Loucy (cell line): ENCODE measurements around the gene MYO18B.

Experiments used
- H2AFZ ChIP-seq: fragments of 200-600 bp; sonication (generic); 2 replicates; pipeline ENCODE4 v1.6.0; 2016; ENCODE audit warnings: antibody characterized with exemption, mild to moderate bottlenecking, low read length, moderate library complexity
- H3F3A ChIP-seq: fragments of 200-600 bp; 2 replicates; pipeline ENCODE4 v1.6.0; 2016; ENCODE audit warnings: antibody characterized with exemption, low read depth, mild to moderate bottlenecking
- H3K27me3 ChIP-seq: fragments of 200-600 bp; sonication (generic); 2 replicates; pipeline ENCODE4 v1.6.1; 2014; ENCODE audit warnings: low read length, mild to moderate bottlenecking; ENCODE audit not compliant: insufficient read depth, poor library complexity, severe bottlenecking
- H3K36me3 ChIP-seq: fragments of 200-600 bp; sonication (generic); 2 replicates; pipeline ENCODE4 v1.6.1; 2016; ENCODE audit warnings: low read length; ENCODE audit not compliant: insufficient read depth
- H3K4me1 ChIP-seq: fragments of 200-600 bp; sonication (generic); 2 replicates; pipeline ENCODE4 v1.5.1; 2014; ENCODE audit warnings: low read length, mild to moderate bottlenecking; ENCODE audit not compliant: insufficient read depth, poor library complexity, severe bottlenecking
- H3K4me2 ChIP-seq: fragments of 200-600 bp; sonication (generic); 2 replicates; pipeline ENCODE4 v1.6.0; 2014; ENCODE audit warnings: antibody characterized with exemption, low read length, low read depth, mild to moderate bottlenecking; ENCODE audit not compliant: poor library complexity, severe bottlenecking
- H3K4me3 ChIP-seq: fragments of 200-600 bp; sonication (generic); 2 replicates; pipeline ENCODE4 v1.5.1; 2014; ENCODE audit warnings: low read length, mild to moderate bottlenecking, mixed read lengths; ENCODE audit not compliant: poor library complexity, severe bottlenecking
- H3K79me2 ChIP-seq: fragments of 200-600 bp; sonication (generic); 2 replicates; pipeline ENCODE4 v1.6.1; 2014; ENCODE audit warnings: low read length; ENCODE audit not compliant: insufficient read depth
- H3K9ac ChIP-seq: fragments of 200-600 bp; sonication (generic); 2 replicates; pipeline ENCODE4 v1.6.0; 2014; ENCODE audit warnings: mild to moderate bottlenecking, low read depth, low read length, moderate library complexity; ENCODE audit not compliant: poor library complexity, severe bottlenecking
- H3K9me2 ChIP-seq: fragments of 200-600 bp; sonication (generic); replicated peaks from 2 replicates; pipeline ENCODE4 v1.6.1; 2016; ENCODE audit warnings: low read depth, low read length, mixed read lengths
- H3K9me3 ChIP-seq: fragments of 200-600 bp; sonication (generic); 2 replicates; pipeline ENCODE4 v1.6.1; 2014; ENCODE audit warnings: mild to moderate bottlenecking, antibody characterized with exemption, low read length, low read depth; ENCODE audit not compliant: insufficient read depth
- H4K20me1 ChIP-seq: fragments of 200-600 bp; sonication (generic); 2 replicates; pipeline ENCODE4 v1.6.0; 2014; ENCODE audit warnings: antibody characterized with exemption, low read length, mild to moderate bottlenecking; ENCODE audit not compliant: insufficient read depth, poor library complexity, severe bottlenecking
- EZH2phosphoT487 ChIP-seq: fragments of 200-600 bp; IDR thresholded peaks from 2 replicates; pipeline ENCODE4 v1.6.1; 2018; ENCODE audit warnings: antibody characterized with exemption, mild to moderate bottlenecking, moderate library complexity, borderline replicate concordance
- TF ChIP-seq, protein P1 (sequence below): fragments of 200-600 bp; sonication (generic); conservative IDR thresholded peaks from 2 replicates; pipeline ENCODE4 v1.5.1; 2014; ENCODE audit warnings: mild to moderate bottlenecking, antibody characterized with exemption, low read length

Gene MYO18B

GRCh38 chr22:25997886-25998775, 256.1 kb downstream of the MYO18B start:
- Histone ChIP-seq H3K4me1 (no peaks in the 10 kb centered on the region), H3K27me3 (no peaks in the 10 kb centered on the region), H3K9ac (no peak overlapping the region), H2AFZ (no peak overlapping the region), H3K4me2 (no peak overlapping the region), H3K4me3 (no peak overlapping the region), H3K9me2 (no peaks in the 10 kb centered on the region), H4K20me1 (no peaks in the 10 kb centered on the region), H3F3A (no peaks in the 10 kb centered on the region), H3K36me3 (no peaks in the 10 kb centered on the region), H3K79me2 (no peaks in the 10 kb centered on the region), H3K9me3 (no peaks in the 10 kb centered on the region)
- TF ChIP-seq EZH2phosphoT487 = no peak
- TF ChIP-seq, protein P1, sequence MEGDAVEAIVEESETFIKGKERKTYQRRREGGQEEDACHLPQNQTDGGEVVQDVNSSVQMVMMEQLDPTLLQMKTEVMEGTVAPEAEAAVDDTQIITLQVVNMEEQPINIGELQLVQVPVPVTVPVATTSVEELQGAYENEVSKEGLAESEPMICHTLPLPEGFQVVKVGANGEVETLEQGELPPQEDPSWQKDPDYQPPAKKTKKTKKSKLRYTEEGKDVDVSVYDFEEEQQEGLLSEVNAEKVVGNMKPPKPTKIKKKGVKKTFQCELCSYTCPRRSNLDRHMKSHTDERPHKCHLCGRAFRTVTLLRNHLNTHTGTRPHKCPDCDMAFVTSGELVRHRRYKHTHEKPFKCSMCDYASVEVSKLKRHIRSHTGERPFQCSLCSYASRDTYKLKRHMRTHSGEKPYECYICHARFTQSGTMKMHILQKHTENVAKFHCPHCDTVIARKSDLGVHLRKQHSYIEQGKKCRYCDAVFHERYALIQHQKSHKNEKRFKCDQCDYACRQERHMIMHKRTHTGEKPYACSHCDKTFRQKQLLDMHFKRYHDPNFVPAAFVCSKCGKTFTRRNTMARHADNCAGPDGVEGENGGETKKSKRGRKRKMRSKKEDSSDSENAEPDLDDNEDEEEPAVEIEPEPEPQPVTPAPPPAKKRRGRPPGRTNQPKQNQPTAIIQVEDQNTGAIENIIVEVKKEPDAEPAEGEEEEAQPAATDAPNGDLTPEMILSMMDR = no peak

DNA sequence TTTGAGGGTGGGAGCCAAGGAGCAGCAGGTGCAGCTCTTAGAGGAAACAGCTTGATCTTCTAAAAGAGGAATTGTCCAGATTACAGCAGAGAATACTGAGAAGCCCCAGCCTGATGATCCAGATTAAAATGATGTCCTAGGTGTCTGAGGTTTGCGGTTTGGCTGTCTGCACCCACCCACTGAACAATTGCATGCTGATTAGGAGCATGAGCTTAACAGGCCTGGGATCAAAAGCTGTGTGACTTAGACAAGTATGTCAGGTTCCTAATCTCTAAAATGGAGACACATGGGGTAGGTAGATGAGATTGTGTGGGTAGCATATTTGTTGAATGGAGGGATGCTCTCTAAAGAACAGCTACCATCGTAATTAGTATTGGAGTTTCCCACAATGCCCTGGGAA, 260.5 kb downstream of the MYO18B start:
- Histone ChIP-seq H3K4me3 (no peak overlapping the region), H2AFZ (no peak overlapping the region), H3F3A (no peaks in the 10 kb centered on the region), H3K79me2 (no peaks in the 10 kb centered on the region), H3K9me3 (no peaks in the 10 kb centered on the region), H3K9ac (no peak overlapping the region), H3K36me3 (no peaks in the 10 kb centered on the region), H4K20me1 (no peaks in the 10 kb centered on the region), H3K4me2 (no peak overlapping the region), H3K9me2 (no peaks in the 10 kb centered on the region), H3K27me3 (no peaks in the 10 kb centered on the region), H3K4me1 (no peaks in the 10 kb centered on the region)
- no peak for TF ChIP-seq EZH2phosphoT487
- TF ChIP-seq, protein P1 = no peak

- TF ChIP-seq EZH2phosphoT487 = no peak
- TF ChIP-seq, protein P1 = no peak
- Histone ChIP-seq H3K27me3 (no peaks in the 10 kb centered on the region), H3K79me2 (no peaks in the 10 kb centered on the region), H3K9me3 (no peaks in the 10 kb centered on the region), H2AFZ (no peak overlapping the region), H3F3A (no peaks in the 10 kb centered on the region), H3K9ac (no peak overlapping the region), H3K9me2 (no peaks in the 10 kb centered on the region), H4K20me1 (no peaks in the 10 kb centered on the region), H3K36me3 (no peaks in the 10 kb centered on the region), H3K4me1 (no peaks in the 10 kb centered on the region), H3K4me2 (no peak overlapping the region), H3K4me3 (no peak overlapping the region)
These were observed 262.5 kb downstream of the MYO18B start for GRCh38 chr22:26004477-26004876.
